ENCODE data around the gene CLIC3.

Gene CLIC3

GRCh38 chr9:137002646-137003041, 6.3 kb upstream of the CLIC3 start:
- no peak for DNase-seq (ENCODE audit: low read depth in 1 of 2, low spot score in 1 of 2)

DNA sequence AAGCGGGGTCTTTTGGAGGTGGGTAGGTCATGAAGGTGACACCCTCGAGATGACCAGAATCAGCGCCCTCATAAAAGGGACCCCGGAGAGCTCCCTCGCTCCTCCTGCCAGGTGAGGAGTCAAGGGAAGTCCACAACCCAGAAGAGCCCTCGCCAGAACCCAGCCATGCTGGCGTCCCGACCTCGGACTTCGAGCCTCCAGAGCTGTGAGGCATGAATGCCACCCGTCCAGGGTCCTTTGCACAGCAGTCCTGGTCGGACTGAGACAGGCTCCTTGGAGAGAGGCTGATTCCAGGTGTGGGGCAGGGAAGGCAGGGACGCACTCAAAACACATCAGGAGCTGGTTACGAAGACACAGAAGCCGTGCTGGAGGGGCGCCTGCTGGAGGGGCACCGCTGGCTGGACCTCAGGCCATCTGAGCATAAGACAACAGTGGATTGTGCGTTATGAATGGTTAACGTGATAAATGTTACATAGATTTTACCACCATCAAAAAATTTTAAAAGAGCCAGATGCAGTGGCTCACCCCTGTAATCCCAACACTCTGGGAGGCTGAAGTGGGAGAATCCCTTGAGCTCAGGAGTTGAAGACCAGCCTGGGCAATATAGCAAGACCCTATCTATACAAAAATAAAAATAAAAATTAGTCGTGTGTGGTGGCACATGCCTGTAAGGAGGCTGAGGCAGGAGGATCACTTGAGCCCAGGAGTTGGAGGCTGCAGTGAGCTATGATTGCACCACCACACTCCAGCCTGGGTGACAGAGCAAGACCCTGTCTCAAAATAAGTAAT, 5.7 kb upstream of the CLIC3 start:
- no peak for DNase-seq (ENCODE audit: low read depth in 1 of 2, low spot score in 1 of 2)

DNA sequence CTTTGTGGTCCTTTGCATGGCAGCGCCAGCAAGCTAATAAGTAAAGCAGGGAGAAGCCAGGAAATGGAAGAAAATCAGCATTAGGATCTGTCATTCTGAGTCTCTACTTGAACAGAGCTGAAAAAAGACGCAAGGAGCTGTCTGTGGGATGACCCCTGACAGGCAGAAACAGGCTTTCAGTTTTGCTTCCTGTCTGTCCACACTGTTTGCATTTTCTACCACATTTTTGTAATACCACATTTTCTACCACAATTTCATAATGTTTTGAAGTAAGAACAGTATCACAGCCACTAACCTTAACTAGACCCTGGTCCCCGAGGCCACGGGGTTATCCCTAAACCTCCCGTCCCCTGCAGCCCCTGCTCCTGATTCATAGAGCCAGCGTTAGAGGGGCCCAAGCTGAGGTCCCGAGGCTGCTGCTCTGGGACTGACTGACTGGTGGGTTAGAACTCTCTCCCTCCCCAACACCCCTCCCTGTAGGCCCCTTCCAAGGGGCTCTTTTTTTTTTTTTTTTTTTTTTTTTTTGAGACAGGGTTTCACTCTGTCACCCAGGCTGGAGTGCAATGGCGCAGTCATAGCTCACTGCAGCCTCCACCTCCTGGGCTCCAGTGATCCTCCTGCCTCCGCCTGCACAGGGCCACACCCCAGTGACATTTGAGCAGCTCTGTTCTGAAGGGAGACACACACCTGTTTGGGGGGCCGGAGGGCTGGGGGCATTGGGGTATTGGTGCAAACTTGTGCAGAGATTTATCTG, 4.0 kb upstream of the CLIC3 start:
- no peak for DNase-seq (ENCODE audit: low read depth in 1 of 2, low spot score in 1 of 2)

GRCh38 chr9:136997830-136998234, 1.5 kb upstream of the CLIC3 start:
- DNase-seq (ENCODE audit: low read depth in 1 of 2, low spot score in 1 of 2), result no peak

GRCh38 chr9:136997371-136997770, 1.0 kb upstream of the CLIC3 start:
- DNase-seq (ENCODE audit: low read depth in 1 of 2, low spot score in 1 of 2), result no peak

- no peak for DNase-seq (ENCODE audit: low read depth in 1 of 2, low spot score in 1 of 2)
These were observed 526 bp downstream of the CLIC3 start for GRCh38 chr9:136995772-136996311.

- no peak for DNase-seq (ENCODE audit: low read depth in 1 of 2, low spot score in 1 of 2)
These were observed 1.0 kb downstream of the CLIC3 start for GRCh38 chr9:136995362-136995761.

- DNase-seq (ENCODE audit: low read depth in 1 of 2, low spot score in 1 of 2), result no peak
These were observed 1.5 kb downstream of the CLIC3 start for GRCh38 chr9:136994888-136995230.

DNA sequence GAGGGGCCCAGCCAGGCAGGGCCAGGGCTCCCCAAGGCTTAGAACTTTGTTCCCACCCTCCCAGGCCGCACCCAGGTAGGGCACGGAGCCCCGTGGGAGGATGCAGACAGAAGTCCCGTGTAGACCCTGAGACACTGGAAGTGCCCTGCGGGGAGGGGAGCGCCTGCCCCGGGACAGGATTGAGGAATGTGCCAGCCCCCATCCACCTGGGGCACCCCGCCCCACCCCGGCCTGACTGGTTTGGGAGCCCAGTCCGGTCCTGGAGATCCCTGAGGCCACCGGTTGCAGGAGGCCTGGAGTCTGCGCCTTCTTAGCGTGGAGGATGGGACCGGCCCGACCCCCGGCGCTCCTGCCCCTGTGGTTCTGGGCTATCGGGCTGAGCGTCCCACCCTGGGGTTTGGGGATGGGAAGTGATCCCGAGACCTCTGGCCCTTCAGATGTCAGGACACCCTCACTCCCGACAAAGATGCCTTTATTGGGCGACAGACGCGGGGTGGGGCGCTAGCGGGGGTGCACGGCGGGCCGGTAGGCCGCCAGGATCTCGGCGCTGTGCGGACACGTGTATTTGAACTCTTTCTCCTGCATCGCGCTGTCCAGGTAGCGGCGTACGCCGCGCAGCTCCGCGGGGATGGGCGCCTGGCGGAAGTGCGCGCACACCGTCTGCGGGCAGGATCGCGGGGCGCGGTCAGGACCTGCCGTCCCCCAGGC, 2.0 kb downstream of the CLIC3 start:
- no peak for DNase-seq (ENCODE audit: low read depth in 1 of 2, low spot score in 1 of 2)

- DNase-seq (ENCODE audit: low read depth in 1 of 2, low spot score in 1 of 2), result no peak
These were observed 3.5 kb downstream of the CLIC3 start for GRCh38 chr9:136992819-136993369.

DNA sequence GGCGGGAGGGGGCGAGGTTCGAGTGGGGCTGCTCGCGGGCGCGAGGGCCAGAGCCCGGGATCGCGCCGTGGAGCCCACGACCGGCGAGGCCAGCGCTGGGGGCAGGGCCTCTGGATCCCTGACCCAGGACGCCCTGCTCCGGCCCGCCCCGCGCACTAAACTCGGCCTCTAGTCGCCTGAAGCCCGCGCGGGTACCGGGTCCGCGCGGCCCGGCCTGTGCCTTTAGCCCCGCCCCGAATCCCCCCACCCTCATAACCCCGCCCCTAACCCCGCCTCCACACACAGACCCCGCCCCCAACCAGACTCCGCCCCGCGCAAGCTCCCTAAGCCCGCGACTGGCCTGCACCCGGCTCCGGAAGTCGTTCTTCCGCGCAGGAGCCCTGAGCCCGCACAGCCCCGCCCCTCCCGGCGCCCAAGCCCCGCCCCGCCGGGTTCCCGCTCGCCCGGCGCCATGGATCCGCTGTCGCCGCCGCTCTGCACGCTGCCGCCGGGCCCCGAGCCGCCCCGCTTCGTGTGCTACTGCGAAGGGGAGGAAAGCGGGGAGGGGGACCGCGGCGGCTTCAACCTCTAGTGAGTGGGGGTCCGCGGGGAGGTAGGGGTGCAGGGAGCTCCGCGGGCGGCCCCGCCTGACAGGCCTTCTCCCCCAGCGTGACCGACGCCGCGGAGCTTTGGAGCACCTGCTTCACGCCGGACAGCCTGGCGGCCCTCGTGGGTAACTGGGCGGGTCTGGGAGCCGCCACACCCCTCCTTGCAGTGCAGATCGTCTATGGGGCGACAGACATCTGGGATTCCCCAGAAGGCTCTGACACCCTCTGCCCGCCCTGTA, 4.2 kb downstream of the CLIC3 start, which contains the start of gene PAXX:
PAXX (plus strand) TSS at position 430 of the 826 bp plus-strand sequence; CDS start at position 452, 22 bp downstream.
- DNase-seq (ENCODE audit: low read depth in 1 of 2, low spot score in 1 of 2), result peak; percentile 89 to 97

GRCh38 chr9:136990242-136990911, 6.0 kb downstream of the CLIC3 start:
- DNase-seq (ENCODE audit: low read depth in 1 of 2, low spot score in 1 of 2), result no peak

GRCh38 chr9:136988872-136989271, 7.5 kb downstream of the CLIC3 start:
- no peak for DNase-seq (ENCODE audit: low read depth in 1 of 2, low spot score in 1 of 2)

GRCh38 chr9:136985853-136986252, 10.5 kb downstream of the CLIC3 start:
- DNase-seq (ENCODE audit: low read depth in 1 of 2, low spot score in 1 of 2), result no peak

DNA sequence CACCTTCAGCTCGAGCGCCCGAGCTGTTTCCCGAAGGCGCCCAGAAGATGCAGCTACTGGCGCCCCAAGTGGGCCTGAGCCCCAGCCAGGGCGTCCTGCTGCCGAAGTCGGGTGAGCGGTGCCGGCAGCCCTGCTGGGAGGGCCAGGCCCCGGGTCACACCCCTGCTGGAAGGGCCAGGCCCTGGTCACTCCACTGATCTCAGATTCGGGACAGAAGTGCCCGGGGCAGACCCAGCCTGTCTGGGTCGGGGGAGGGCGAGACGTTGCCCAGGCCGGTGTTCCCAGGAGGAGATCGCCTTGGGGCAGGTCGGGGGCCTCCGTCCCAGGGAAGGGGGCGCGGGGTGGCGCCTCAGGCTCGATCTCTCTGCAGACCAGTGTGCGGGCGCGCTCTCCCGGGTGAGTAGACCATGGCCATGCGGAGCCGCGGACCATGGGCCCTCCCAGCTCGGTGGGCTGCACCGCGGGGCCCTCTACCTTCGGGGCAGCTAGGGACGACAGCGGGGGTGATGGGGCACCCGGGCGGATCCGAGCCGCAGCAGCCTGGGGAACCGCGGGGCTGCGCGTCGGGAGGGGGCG, 11.3 kb downstream of the CLIC3 start:
- DNase-seq (ENCODE audit: low read depth in 1 of 2, low spot score in 1 of 2), result no peak

GRCh38 chr9:136984464-136985026, 11.8 kb downstream of the CLIC3 start:
- no peak for DNase-seq (ENCODE audit: low read depth in 1 of 2, low spot score in 1 of 2)

DNA sequence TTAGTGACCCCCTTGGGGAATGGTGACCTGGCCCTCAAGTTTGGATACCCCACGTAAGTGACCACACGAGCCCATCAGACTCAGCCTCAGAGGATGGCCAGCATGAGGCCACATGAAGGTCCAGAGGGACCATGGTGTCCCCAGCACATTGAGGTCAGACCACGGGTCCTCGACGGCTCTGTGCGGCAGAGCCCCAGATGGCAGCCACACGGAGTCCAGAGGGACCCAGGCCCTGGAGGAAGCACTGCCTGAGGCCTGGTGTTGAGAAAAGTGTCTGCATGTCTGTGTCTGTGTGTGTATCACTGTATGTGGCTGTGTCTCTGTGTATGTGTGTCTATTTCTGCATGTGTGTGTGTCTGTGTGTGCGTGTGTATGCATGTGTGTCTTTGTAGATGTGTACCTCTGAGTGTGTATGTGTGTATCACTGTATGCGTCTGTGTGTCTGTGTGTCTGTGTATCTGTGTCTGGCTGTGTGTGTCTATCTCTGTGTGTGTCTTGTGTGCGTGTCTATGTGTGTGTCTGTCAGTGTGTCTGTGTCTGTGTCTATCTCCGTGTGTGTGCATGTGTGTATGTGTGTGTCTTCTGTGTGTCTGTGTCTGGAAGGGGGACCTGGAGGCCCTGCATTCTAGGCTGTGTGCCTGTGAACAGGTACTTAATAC, 12.6 kb downstream of the CLIC3 start:
- no peak for DNase-seq (ENCODE audit: low read depth in 1 of 2, low spot score in 1 of 2)

GRCh38 chr9:136983167-136983566, 13.2 kb downstream of the CLIC3 start:
- DNase-seq (ENCODE audit: low read depth in 1 of 2, low spot score in 1 of 2), result no peak

Measured in stimulated activated CD4-positive, alpha-beta T cell treated with anti-CD3 and anti-CD28 coated beads, Interleukin-15, amount 100 ng/mL, for 1 hour (primary cell).